Stimulated activated CD8-positive, alpha-beta memory T cell treated with anti-CD3 and anti-CD28 coated beads, Interleukin-4, amount 100 ng/mL, for 24 hours (primary cell): ENCODE results near the gene STK33.

Experiments used
- DNase-seq: peaks from one replicate; pipeline ENCODE4 v3.0.0-alpha.2; 2020; ENCODE audit warnings: low read depth

The STK33 gene

DNA sequence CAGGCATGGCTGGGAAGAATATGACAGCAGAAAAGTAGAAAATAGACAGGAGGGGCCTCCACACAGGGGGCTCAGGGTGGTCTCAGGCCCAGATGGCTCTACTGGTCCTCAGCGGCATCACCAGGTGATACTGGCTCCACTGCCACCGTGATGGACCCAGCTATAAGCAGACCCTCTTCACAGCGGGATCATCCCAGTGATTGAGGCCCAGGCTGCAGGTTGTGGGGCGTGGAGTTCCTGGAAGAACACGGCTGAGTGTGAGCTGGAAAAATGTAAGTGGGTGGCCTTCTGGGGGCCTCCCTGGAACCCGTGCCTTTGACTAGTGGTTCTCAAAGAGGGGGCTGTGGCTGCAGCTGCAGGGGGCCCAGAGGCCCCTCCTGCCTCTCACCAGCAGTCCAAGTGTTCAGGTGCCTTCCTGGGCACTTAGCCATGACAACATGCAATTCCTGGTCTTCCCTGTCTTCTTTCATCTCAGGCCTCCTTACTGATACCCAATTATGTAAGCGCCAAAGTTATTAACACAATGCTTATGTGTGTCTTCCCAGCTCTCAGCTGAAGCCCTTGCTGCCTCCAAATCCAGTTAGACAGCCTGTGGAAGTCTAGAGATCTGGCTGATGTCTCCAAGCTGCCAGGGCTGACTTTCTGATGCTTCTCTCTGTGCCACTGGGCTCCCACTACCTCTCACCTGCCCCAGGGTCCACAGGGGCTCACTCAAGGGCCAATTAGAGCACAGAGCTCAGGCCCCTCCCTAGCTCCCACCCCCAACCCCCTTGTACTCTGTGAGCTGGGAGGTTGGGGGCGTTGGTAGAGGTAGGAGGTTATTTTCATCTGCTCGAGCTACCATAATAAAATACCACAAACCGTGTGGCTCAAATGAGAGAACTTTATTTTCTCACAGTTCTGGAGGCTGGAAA, 220.3 kb downstream of the STK33 start:
- no peak for DNase-seq

DNA sequence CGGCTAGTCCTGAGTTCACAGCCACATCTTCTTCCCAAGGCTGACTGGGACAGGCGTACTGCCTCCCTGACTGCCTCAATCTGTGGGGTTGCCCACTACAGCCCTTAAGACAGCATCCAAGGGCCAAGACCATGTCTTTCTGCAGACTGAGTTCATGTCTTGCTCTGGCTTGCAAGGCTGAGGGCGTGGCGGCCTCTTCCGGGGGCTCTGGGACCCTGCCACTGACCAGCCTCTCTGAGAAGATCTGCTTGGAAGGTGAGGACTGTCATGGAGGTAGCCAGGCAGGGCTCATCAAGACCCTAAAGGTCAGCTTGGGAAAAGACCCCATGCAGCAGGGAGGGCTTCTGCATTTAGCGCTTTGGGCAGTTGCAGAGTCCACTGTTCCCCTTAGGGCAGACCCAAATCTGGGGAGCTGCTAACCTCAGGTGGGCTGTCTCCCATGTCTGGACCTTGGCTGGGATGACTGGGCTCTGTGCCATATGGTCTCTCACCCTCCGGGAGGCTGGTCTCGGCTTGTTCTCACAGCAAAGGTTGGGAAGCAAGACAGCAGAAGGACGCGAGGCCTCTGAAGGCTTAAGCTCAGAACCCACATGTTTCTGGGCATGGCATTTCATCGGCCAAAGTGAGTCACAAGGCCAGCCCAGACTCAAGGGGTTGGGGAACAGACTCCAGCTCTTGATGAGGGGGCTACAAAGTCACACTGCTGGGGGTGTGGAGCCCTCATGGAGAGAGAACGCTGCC, 221.2 kb downstream of the STK33 start:
- DNase-seq, result no peak

DNA sequence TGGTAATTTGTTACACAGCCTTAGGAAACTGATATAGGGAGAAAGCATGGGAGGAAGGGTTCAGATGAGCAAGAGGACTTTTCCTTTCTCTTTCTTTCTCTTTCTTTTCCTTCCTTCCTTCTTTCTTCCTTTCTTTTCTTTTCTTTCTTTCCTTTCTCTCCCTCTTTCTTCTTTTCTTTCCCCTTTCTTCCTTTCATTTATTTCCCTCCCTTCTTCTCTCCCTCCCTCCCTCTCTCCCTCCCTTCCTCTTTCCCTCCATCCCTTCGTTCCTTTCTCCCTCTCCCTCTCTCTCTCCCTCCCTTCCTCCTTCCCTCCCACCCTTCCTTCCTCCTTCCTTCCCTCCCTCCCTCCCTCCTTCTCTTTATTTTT, 222.5 kb downstream of the STK33 start:
- DNase-seq, result no peak

DNA sequence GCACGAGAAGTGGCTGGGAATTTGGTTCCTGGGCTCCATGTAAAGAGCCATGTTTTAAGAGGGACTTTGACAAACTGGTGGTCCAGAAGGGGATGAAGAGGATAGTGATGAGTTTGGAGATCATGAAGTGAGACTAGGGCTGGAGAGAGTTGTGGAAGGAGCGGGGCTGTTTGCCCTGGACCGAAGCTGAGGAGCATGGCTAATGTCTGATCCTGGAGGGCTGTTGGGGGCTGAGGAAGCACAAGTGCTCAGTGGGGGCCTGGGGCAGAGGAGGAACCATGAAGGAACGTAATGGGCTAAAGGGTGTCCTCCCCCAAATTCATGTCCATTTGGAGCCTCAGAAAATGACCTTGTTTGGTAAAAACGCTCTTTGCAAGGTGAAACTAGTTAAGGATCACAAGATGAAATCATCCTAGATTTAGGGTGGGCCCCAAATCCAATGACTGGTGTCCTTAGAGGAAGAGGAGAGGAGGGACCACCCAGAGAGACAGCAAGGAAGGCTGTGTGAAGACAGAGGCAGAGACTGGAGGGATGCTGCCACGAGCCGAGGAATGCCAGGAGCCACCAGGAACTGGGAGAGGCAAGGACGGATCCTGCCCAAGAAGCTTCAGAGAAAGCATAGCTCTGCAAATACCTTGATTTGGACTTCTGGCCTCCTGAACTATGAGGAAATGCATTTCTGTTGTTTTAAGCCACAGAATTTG, 223.1 kb downstream of the STK33 start:
- DNase-seq, result no peak

DNA sequence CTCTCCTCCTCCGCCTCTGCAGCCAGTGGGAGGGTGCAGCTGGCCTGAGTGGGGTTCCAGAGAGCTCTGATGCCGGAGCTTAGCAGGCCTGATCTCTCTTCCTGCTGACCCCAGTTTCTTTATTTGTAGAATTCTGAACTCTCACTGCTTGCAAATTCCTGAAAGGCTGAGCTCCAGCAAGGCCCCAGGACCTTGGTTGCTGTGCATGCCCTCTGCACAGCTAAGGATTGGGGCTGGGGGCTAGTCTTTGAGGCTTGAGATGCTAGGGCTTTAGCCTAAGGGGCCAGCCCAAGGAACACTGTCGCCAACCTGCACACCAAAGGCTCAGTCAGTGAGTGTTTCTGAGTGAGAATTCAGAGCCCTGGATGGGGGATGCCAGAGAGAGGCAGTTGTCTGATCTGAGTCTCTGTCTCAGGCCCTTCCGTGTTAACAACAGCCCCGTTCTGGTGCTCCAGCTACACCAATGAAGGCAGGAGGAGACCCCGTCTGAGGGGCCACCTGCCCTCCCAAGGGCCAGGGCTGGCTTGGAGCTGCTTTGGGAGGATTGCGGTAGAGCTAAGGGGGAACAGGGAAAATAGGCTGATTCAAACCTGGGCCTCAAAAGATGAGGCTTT, 224.3 kb downstream of the STK33 start:
- DNase-seq, result no peak

DNA sequence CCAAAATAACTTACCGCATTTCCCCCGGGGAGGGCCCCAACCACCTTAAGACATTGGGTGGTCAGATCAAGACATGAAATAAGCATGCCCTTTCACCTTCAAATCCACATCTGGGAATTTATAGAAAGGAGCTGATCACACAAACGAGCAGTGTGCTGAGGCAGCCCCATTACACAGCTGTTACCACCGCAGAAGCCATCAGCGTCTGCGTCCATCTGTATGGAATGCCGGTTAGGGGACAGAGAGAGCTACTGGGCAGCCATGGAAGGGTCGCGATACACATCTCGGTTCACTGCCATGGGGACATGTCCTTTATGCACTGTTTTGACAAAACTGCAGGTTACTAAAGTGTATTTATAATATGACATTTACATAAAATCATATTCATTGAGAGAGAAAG, 225.3 kb downstream of the STK33 start:
- DNase-seq, result no peak

DNA sequence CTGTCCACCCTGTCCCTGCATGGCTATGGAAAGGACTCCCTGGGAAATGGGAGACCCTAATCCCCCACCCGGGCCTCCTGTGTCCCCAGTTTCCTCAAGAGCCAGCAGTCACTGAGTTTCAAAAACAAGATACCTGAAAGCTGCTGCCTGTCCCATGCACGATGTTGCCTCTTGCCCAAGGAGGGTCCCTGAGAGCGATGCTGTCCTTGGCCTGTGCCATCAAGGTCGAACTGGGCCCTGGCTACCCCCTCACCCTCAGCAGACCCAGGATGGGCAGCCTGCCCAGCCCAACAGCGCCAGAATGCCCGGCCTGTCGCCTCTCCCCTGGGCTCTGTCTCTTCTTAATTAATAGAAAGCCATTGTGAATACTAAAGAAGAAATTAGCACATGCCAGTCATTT, 225.8 kb downstream of the STK33 start:
- DNase-seq, result no peak

DNA sequence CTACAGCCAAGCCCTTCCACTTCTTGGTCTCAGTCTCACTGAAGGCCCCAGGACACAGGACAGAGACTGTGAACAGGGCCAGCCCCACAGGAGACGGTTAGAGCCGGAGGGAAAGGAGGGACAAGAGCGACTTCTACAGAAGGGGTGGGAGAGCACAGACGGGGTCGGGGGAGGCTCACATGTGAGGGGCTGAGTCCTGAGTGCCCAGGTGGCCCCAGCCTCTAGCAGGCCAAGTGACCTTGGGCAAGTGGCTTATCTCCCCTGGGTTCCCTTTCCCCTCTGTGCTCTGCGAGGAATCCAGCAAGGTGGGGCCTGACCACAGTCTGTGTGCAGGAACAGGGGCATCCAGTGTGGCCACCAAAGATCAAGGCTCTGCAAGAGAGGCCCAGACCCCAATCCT, 227.7 kb downstream of the STK33 start:
- no peak for DNase-seq

DNA sequence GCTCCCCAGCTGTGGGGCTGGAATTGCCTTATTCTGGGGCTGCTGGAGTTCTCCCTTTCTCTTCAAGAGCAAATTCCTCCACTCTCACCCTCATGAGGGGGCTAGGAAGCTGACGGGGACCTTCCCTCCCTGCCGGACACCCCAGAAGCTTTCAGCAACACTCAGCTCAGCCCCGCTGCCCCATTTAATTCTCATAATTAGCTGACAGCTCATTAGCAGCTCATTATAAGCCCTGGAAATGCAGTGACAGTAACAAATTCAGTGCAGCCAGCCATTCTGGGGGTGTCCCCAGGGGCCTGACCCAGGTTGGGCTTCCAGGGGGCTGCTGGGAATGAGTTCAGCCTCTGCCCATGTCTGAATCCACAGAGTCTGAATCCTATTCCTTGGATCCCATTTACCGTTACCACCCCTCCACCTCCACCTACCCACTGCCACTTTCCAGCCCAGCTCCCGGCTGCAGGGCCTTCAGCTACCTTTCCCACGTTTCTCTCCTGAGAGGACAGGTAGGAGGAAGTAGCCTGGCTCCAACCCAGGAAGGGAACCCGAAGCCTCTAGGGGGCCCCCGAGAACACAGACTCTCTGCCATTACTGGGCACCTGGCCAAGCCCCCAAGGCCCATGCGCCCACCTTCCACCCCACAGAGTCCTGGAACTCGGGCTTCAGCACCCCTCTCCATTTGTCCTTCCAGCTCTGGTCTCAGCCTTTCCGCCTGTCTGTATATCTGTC, 228.6 kb downstream of the STK33 start:
- DNase-seq, result no peak

DNA sequence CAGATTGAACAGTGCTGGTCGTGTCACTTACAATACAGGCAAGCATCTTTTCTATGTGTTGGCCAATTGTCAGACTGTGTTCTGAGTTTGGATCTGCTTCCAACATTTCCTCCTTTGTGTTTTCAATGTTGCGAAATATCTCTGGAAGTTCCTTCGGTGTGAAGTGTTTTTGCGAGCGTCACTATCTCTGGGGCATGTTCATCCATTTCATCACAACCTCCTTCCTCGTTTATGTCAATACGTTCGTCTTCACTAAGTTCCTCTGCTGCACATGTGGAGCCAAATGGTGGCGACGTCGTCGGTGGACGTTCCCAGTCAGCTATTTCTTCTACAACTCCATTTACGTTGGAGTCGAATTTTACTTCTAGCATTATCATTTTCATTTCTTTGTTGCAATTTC, 230.1 kb downstream of the STK33 start:
- DNase-seq, result no peak

DNA sequence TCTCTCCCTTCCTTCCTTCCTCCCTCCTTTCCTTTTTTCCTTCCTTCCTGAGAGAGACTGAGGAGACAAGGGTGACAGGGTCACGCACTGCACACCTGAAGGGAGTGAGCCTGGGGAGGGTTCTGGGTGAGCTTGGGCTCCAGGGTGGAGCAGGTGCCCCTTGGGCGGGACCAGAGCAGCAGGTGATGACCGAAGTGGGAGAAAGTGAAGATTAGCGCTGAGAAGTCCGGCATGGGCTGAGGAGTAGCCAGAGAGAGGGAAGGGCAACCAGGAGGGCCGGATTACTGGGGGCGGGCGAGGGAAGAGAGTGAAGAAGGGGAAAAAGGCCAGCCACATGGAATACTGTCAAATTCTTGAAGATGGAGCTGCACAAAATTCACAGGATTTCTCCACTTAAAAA, 231.1 kb downstream of the STK33 start:
- DNase-seq, result no peak

DNA sequence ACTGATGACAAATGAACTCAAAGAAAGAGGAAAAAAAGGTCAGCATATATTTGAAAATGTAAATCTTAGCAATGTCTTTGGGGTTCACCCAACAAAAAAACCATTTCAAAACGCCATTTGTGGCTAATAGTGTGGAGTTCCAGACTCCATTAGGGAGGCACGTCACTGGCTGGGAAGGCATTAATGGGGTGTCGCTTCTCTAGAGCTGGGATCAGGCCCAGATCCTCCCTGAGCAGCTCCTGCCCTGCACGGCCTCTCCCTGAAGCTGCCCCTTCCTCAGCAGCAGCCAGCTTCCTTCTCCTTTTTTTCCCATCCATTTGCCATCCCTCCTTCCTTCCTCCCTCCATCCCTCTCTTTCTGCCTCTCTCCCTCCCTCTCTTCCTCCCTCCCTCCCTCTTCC, 231.5 kb downstream of the STK33 start:
- DNase-seq, result no peak

DNA sequence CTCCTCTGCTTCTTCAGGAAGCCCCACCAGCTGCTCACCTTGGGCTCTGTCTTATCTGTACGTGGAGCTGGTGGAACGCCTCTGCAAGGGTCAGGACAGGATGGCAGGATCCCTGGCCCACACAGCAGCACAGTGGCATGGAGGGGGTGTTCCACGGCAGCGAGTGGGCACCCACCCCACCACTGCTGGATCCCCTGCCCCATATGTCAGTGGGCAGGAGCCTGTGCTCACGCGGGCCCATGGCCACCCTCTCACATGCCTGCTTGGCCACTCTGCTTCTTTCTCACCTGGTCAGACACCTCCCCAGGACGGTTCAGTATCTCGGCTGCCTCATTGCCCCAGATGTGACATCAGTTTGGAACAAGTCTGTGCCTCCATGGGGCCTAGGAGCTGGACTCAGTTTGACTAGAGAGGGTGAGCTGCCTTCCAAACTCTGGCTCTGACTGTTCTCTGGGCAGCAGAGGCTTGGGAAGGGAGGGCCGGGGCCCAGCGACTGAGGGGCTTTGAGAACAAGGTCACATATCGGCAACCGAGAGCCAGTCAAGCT, 232.3 kb downstream of the STK33 start:
- DNase-seq, result no peak

DNA sequence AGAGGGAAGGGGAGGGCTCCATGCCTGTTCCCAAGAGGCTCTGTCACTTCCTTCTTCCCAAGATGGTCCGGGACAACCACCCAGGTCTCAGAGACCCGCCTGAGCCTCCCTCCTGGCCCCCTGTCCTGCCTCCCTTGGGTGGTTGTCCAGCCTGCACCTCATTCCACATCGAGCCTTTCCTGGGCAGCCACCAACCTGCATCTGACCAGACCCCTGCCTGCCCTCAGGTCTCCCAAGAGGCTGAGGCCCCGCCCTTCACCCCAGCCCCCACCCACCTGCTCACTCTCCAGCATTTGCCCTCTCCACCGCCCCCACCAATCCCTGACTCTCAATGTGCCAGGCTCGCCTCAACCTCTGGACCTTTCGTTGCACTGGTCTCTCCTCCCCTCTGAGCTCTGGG, 232.8 kb downstream of the STK33 start:
- no peak for DNase-seq

DNA sequence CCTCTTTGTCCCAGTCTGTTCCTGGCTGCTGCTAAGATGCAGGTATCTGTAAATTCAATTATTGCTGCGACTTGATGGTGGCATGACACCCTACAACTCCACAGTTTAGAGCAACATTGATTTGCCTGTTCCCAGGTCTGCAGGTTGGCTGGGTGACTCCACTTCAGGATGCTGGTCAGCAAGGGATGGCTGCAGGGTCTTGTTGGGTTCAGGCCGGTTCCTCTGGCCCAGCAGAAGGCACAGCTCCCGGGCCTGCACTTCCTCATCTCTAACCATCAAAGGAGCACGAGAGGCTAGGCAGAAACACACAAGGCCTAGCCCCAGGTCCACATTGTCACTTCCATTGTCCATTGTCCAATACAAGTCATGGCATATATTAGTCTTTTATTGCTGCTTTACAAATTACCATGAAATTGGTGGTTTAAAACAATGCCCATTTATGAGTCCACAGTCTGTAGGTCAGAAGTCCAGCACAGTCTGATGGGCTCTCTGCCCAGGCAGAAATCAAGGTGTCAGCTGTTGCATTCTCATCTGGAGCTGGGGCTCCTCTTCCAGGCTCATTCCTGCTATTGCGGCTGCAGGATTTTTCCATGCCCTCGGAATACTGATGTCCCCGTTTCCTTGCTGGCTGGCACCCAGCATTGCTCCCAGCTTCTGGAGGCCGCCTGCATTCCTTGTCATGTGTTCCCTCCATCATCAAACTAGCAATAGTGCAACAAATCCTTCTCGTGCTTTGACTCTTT, 233.8 kb downstream of the STK33 start:
- no peak for DNase-seq

DNA sequence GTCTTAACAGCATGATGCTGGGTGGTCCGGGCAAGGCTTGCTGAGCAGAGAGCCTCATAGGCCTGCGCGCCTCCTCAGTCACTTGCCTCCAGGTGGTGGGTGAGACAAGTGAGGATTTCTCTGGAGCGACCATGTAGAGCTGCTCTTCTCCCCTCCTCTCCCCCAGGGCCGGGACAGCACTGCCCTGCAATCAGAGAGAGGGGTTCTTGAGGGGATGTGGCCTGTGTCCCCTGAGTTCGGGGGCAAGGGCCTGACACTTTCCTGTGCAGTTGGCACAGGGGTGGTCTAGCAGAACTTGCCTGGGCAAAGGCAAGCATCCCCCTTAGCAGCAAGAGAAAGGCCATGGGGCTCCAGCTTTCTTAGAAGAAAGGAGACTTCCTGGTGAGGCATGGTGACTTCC, 234.5 kb downstream of the STK33 start:
- no peak for DNase-seq

DNA sequence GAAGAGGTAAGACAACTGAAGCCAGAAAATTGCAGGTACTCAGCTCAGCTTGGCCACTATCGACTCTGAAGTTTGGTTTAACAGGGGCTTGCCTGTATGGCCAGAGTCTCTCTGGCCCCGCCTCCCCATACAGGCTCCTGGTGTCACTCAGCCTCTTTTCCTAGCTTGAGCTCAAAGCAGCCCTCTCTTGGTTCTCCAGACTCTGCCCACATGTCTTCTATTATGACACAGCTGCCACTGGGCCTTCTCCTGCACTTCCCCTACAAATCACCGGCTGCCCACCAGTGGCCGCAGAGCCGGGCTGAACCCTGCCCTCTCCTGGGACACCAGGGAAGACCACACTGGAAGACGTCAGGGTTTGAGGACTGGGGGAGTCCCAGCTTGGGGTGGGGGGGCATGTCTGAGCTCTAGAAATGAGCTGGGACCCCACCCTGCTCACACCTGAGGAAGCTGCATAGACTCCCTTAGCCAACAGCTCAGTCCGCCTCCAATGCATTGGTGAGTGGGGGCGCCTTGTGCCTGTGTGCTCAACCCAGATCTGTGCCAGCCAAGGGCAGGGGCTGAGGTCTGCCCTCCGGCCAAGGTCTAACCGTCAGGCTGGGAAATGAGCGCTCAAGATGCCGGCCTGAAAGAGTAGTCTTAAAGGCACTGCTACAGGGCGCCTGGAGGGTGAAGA, 236.0 kb downstream of the STK33 start:
- DNase-seq, result no peak

DNA sequence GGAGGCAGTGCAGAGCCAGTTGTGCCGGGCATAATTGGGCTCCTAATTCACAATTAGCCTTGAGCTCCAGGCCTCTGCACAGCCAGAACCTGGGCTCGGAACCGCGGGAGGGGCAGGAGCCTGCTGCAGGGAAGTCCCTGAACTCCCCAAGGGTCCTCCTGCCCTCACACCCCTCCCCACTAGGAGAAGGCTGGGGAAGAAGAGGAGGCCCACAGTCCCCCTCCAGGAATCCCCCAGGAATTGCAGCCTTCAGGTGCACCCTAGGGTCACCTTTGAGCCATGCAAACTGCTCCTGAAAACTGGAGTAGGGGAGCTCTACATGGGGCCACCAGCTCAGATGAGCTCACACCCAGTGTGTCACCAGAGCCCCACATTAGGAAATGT, 236.5 kb downstream of the STK33 start:
- DNase-seq, result no peak

DNA sequence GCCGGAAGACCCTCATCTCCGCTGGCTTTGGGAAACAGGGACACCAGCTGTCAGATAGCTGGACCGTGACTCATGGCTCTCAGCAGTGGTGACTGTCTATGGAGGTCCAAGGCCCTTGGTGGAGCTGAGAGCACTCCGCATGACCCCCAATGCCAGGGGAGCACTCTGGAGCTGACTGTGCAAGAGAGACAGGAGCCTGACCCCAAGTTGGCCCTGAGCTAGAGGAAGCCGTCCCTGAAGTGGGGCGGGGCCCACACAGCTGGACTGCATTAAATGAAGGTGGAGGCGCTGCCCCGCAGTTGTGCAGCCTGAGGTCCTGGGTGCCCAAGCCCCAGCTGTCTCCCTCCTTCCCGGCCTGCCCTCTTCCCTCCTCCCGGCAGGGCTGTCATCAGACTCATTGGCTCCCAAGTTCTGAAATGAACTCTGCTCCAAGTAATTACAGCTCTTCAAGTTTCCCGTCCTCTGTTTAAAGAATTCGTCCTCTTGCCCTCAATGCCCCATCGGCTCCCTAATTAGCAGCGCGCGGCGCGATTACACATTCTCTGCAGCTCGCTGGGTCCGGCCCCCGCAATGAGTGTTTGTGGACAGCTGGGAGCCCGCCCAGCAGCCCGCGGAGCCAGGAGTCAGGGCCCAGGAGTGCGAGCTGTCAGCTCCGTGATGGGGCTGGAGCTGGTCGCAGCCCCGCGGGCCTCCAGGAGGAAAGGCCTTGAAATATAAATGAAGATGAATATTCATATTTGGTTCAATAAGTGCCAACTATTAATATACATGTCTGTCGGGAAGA, 237.1 kb downstream of the STK33 start:
- no peak for DNase-seq
